CD4-positive, alpha-beta T cell treated with Interleukin-21 for 1 hour (primary cell): ENCODE results near the gene NAA16.
"Not testable (repeated sequence)": the region's sequence is repeated elsewhere in the genome, so short reads cannot be mapped to it uniquely, and the experiment has no call there.

Experiments
- DNase-seq: peaks from one replicate; pipeline ENCODE4 v3.0.0-alpha.2; 2020

The NAA16 gene

DNA sequence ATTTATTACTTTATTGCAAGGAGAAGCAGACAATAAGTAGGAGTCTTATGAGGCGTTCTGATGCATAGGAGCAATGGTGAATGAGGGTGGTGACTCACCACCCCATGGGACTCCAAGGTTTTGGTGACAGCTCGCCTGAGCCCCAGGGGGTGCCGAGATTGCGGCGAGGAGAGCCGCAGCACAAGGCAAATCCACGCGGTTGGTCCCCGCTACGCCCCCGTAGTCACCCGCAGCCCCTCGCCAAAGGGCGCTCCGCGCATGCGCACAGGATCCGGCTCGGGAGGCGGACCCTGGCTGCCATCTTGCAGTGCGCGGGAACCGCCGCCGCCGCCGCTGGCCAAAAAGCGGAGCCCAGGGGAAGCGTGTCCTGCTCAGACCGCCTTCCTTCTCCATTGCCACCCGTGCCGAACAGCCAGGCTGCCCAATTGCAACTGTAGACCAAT is at the start of gene NAA16:
NAA16 (plus strand) TSS at position 305 of the 443 bp plus-strand sequence. CDS start 262 bp downstream, outside the sequence.
- DNase-seq: peak; percentile 94

DNA sequence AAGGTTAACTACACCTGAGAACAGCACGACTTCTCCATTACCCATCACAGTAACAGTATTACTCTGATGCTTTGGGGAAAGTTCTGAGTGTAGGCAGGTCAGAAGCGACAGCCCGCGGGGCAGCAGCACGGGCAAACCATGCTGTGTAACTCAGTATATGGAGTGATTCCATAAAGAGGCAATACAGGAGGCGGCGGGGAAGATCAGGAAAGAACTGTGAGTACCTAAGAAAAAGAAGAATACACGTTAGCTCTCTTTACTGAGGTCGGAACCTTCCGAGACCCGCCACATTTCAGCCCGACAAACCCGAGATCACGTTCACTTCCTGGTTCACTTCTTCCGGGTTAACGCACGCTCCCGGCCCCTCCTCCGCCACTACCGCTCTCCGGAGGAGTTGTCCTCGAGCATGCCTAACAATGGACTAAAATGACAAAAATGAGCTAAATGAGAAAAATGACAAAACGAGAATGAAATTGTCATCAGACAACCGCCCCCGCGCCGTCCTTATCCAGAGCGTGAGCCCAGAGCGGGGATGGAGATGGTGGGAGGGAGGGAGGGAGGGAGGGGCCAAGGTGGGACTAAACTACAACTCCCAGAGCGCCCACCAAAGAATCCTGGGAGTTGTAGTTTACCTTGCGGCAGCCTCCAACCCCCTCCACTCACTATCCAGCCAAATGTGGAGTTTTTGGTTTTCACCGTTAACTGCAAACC is 47.7 kb upstream of the NAA16 start, which contains the start of gene MTRF1:
MTRF1 (minus strand) TSS at position 316 of the 711 bp plus-strand sequence. CDS start 2,669 bp downstream, outside the sequence.
- peak; percentile 82 for DNase-seq

DNA sequence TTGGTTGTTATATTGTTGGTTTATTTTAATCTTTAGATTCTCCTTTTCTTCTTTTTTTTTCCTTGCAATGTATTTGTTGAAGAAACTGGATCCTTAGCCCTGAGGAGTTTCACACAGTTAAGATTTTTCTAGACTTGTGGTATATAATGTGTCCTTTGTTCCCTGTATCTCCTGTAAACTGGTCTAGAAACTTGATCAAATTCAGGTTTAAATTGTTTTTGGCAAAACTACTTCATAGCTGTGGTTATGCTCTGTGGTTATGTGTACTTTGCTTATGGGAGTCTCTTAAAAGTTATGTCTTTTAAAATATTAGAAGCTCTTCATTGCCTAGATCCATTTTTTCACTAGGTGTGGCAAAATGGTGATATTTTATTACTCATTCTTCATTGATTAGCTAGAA is 44.0 kb upstream of the NAA16 start:
- DNase-seq: no peak

DNA sequence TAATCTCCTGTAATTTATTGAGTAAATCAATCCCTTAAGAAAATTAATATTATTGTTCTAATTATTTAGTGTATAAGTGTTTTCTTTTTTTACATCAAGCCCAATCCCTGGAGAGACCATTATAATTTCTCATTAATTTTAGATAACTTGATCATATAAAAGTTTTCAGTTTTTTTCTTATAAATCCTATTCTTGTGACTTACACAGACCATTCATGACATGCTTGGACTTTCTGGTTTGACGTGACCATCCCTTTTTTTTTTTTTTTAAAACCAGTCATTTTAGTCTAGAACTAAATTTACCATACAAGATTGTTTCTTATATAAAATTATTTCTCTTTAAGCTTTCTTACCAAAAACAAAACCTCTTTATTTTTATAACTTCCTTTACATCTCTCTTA is 42.3 kb upstream of the NAA16 start:
- DNase-seq: peak; percentile 7

DNA sequence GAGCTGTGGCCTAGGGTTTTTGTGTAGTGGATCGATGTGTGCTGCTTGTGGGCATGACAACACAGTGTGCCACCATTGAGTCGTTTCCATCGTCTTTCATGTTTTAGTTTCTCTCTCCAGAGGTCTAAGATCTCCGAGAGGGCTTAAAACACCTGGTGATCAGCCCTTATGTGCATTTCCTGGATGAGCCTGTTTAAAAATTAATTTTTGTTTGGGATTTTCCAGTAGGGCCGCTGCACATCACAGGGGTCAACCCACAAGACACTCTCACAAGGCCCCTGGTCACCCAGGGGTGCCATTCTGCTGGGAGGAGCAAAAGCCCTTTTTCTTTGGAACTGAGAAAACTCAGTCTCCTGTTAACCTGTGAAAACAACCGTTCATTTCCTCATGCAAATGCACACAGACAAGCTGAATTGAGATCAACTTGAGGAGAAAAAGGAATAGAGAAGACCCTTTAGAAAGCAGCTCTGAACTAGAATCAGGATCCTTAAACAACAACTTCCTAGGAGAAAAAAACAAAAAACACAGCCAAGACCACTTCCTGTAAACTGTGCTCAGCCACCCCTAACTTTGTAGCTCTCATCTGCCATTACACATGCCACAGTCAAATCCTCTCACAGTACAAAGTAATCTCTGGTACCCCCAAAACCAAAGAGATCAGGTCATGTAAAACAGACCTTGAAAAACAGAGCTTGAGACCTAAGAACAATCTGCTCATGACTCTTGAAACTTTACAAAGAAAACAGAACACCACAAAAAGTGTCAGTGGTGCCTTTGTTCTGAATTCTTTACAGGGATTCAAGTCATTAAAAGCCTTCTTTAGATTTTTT is 39.4 kb upstream of the NAA16 start:
- DNase-seq: peak; percentile 7

DNA sequence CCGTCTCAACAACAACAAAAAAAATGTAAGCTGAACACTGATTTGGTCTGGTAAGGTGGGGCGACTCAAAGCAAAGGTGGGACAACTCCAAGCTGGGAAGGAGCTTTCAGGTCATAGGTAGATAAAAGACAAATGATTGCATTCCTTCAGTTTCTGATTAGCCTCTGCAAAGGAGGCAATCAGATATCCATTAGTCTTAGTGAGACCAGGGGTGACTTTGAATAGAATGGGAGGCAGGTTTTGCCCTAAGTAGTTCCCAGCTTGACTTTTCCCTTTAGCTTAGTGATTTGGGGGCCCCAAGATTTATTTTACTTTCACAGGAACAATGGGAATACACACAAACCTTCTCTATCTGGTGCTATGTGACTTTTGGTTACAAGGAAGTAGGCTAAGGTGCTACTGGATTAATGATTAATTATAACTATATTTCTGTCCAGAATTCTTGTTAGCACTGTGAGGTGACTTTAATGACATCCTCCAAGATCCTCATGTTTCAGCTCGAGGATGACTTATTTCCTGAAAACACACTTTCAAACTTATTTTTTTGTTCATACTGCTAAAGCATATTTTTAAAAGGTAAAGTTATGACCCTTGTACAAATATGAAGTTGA is 37.1 kb upstream of the NAA16 start:
- DNase-seq: no peak

DNA sequence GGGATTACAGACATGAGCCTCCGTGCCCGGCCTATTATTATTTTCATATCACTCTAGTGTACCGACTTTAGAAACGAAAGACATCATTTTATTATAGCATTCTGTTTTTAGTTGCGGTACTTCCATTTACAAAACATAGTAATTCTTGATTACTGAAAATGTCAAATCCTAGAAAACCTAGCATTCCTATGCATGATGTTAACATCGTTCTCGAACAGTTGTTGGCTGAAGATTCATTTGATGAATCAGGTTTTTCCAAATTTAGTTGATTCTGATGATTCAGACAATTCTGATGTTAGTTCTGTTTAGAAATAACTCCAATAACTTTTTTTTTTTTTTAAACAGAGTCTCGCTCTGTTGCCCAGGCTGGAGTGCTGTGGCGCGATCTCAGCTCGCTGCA is 36.2 kb upstream of the NAA16 start:
- no peak for DNase-seq

DNA sequence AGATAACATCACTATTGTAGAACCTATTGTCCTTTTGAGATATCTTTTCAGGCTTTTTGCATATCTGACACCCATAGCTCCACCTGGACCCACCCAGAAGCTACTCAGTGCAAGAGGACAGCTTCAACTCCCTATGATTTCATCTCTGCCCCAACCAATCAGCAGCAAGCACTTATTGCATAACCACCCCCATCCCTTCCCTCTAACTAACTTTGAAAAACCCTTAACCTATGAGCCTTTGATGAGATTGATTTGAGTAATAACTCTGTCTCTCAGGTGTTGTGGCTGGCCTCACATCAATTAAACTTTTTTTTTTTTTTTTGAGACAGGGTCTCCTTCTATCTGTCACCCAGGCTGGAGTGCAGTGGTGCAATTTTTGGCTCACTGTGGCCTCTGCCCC is 34.2 kb upstream of the NAA16 start:
- no peak for DNase-seq

DNA sequence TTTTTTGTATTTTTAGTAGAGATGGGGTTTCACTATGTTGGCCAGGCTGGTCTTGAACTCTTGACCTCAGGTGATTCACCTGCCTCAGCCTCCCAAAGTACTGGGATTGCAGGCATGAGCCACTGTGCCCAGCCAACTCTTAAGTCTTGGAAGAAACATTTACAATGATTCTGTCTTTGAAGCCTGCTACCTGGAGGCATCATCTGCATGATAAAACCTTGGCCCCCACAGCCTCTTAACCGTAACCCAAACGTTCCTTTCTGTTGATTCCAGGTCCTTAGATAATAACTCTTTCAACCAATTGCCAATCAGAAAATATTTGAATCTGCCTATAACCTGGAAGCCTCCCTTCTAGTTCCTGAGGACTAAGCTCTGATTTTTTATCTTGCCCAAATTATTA is 31.9 kb upstream of the NAA16 start:
- not testable (repeated sequence) for DNase-seq

DNA sequence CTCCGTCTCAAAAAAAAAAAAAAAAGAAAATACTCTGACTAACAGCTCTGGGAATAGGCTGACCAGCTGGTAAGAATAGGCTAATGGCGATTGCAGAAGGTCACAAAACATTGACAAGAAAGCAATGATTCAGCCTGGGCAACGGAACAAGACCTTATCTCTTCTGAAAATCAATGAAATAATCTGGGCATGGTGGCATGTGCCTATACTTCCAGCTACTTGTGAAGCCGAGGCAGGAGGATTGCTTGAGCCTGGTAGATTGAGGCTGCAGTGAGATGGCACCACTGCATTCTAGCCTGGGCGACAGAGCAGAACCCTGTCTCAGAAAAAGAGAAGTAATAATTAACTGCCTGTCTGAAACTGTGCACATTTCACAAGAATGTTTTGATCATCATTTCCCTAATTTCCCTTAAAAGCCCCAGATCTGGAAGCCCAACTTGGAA is 28.9 kb upstream of the NAA16 start:
- no peak for DNase-seq

DNA sequence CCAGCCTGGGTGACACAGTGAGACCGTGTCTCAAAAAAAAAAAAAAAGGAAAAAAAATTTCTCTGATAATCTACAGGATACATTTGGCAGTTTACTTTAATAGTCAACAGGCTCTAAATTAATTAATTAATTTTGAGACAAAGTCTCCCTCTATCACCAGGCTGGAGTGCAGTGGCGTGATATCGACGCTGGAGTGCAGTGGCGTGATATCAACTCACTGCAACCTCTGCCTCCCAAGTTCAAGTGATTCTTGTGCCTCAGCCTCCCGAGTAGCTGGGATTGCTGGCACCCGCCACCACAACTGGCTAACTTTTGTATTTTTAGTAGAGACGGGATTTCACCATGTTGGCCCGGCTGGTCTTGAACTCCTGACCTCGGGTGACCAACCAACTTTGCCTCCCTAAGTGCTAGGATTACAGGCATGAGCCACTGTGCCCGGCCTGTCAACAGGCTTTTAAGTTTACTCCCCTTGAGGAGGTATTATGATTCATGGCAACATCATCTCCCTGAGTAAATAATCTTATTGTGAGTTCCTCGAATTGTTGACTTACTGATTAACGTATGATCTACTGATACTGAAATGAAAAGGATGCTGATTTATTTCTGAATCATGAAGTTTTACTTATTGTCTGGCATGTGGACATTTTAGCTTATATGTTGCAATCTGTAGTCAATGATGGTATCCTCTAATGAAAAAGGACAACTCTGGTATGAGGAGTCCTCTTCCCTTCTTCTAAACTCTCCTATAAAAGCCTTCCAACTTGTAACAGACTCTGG is 26.4 kb upstream of the NAA16 start:
- no peak for DNase-seq

DNA sequence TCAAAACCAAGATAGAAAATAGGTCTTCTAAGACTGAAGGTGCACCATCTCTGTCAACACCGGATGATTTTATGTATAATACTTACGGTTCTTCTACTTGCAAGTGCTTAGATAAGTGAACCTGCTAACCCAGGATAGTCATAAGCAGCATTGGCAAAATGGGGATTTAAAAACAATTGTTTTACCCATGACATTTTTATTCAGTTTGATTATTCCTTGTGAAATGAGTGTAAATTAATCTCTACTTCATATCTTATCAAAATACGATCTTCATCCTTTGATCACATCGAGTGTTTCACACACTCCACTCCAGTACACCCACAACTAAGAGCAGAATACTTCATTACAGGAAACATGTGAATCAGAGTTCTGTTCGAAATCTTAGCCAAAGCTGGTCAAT is 24.7 kb upstream of the NAA16 start:
- peak; percentile 6 for DNase-seq

DNA sequence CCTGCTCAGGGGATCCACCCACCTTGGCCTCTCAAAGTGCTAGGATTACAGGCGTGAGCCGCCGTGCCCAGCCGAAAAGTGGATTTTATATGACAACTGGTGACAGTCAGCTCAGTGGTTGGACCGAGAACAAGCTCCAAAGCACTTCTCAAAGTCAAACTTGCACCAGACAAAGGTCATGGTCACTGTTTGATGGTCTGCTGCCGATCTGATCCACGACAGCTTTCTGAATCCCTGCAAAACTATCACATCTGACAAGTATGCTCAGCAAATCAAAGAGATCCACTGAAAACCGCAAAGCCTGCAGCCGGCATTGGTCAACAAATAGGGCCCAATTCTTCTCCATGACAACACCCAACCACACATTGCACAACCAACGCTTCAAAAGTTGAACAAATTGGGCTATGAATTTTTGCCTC is 21.6 kb upstream of the NAA16 start:
- DNase-seq: no peak

DNA sequence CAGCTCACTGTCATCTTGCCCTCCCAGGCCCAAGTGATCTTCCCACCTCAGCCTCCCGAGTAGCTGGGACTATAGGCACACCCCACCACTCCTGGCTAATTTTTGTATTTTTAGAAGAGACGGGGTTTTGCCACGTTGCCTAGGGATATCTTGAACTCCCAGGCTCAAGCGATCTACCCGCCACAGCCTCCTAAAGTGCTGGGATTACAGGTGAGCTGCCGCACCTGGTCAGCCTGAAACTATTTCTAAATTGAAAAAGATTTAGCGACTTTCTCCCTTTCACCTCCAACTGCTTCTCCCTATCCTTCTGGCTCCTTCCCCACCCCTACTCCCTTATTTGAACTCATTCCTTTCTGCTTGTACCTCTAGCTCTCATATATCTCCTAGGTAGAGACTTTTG is 19.8 kb upstream of the NAA16 start:
- DNase-seq: no peak

DNA sequence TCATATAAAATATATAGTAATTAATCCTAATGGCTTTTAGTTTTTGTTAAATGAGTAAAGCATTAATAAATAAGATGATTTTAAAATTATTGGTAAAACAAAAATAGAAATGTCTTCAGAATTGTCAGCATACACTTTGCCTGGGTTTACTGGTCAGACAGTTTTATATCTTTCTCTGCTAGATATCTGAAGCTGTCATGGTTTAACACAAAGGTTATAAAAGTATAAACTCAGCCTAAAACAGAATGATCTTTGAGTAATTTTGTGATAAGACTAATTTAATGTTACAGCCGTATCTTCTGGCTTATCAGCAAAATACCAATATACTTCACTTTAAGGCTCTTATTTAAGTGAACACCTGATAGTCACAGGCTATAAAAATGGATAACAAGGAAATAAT is 17.8 kb upstream of the NAA16 start:
- no peak for DNase-seq

DNA sequence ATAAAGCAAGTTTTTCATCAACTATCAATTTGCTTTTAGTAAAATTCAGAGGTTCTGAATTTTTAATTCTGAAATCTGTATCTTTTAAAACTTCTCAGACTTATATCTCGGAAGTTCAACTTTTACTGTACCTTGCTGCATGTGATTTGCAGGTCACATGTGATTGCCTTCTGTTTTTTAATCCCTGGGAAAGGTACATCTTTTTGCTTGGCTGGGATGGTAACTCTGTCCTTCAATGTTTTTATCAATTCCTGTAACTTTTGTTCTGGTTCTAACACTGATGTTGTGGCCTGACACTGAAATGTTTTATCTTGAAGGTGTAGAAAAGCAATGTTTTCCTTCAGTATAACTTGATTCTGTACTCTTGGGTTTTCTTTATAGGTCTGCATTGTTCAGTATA is 16.2 kb upstream of the NAA16 start:
- DNase-seq: no peak

DNA sequence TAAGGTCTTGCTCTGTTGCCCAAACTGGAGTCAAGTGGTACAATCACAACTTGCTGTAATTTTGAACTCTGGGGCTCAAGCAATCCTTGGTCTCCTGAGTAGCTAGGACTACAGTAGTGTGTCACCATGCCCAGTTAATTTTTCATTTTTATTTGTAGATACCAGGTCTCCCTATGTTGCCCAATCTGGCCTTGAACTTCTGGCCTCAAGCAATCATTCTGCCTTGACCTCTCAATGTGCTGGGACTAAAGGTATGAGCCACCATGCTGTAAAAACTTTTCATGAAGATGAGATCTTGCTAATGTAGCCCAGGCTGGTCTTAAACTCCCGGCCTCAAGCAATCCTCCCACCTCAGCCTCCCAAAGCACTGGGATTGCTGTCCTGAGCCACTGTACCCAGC is 15.1 kb upstream of the NAA16 start:
- no peak for DNase-seq

DNA sequence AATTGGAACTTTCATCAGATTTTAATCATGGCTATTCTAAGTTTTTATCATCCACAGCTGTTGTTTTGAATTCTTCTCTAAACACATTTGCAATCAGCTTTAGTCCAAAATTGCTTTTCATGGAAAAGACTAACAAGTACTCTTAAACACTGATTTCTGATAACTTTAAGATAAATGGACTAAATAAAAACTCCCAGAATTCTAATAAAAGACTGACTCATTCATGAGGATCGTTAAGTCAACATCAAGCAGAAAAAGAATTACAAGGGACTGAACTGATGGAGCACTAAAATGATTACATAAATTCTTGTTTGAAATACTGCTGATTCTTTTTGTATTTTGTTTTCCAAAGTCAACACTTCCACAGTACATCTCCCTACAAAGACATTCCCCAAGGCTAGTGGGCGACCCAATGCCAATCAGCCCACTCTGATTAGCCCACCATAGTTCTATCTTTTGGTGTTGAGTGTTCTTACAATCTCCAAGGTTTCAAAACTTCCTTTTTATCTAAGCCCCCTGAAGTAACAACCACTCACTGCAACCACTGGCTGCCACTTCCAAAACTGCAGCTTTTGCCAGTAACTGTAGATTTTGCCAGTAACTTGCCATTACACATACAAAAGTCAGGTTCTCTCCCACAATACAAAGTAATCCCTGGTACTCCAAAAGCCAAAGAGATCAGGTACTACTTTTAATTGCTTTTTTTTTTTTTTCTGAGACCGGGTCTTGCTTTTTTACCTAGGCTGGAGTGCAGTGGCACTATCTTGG is 14.0 kb upstream of the NAA16 start:
- no peak for DNase-seq

DNA sequence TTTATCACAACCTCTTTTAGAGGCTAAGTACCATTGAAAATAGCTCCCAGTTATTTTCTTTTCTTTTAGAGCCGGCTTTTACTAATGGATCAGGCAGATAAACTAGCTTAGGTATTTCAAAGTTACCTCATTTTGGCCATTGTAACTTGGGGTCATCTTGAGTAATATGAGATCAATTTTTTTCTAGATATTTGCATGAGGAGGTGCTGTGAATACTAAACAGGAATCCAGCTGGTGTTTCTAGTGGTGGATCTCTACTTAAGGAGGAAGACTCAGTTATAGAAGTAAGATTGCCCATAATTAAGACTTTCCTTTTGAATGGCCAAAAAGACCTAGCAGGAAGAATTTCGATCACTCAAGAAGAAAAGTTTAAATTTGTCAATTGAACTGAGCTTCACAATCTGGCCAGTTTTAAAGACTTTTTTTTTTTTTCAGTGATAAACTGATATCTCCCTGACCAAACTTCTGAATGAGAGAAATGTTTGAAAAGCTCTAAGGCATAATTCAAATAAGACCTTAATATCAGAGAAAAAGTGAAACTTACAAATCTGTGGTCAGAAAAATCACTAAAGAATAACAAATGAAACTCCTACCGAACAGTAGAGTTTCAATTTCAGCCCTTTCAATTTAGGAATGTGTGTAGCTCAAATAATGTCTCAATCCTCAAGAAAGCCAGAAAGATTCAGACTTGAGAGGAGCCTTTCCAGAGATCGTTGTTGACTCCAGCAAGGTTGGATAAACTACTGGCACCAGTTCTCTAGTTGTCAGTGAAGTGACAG is 11.6 kb upstream of the NAA16 start:
- no peak for DNase-seq

DNA sequence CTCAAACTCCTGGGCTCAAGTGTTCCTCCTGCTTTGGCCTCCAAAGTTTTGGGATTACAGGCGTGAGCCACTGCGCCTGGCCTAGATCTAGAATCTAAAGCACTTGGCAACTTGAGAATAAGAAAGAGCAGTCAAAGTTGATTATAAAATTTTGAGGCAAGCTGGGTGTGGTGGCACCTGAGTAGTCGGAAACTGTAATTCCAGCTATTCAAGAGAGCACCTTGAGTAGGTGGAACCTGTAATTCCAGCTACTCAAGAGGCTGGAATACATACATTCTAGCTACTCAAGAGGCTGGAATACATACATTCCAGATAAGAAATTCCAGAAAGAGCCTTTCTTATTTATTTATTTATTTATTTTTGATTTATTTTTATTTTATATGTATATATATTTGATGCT is 8.3 kb upstream of the NAA16 start:
- no peak for DNase-seq

DNA sequence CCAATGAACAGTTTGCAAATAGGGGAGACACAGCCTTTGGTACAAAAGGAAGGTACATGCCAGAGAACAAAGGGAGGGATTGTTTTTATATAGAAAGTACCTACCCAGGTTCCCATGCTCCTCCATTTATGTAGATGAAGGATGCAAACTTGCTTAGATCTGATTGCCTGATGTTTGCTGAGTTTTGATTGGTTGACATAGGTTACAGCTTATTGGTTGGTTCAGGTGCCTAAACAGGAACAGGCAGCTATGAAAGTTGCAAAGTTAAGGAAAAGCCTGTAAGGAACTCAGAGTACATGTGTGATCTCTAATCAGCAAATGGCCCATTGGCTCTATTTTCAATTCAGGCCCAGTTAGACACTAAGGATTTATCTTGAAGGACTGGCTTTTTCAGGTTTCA is 6.5 kb upstream of the NAA16 start:
- no peak for DNase-seq
